Panc1 (cell line): ENCODE measurements around the gene GGA2. TPM values are rescaled to one million over a fixed set of nuclear protein-coding genes. Genes with fewer than 3 reads are reported as not detected.

Experiments used
- ATAC-seq: fragments of 200-7000 bp; cut with Tn5 transposase; 2 replicates; pipeline ENCODE4 v1.9.1; 2020; ENCODE audit warnings: mild to moderate bottlenecking, moderate library complexity
- BruUV-seq: library from RNA; stranded (reverse); fragments of 400-500 nt; replicated peaks from 2 replicates; lab custom pipeline; 2021; lab: Mats Ljungman, UMichigan
- CTCF ChIA-PET: fragments of 300-600 bp; sonication (Branson Sonifier 250); formaldehyde crosslinking; loops from one replicate; lab custom pipeline; 2022; ENCODE audit warnings: antibody characterized with exemption; lab: Charles Lee
- POLR2A ChIA-PET: fragments of 300-600 bp; sonication (Branson Sonifier 250); formaldehyde crosslinking; loops from one replicate; lab custom pipeline; 2022; ENCODE audit warnings: antibody characterized with exemption; lab: Charles Lee
- DNase-seq: peaks from one replicate; pipeline ENCODE4 v3.0.0-alpha.2; 2010; ENCODE audit warnings: low read depth, low spot score
- H3K27ac ChIP-seq: 2 replicates; pipeline ENCODE4 v1.5.1; 2011; ENCODE audit warnings: mild to moderate bottlenecking, low read length, inconsistent platforms
- H3K27me3 ChIP-seq: fragments of 200-500 bp; sonication (Bioruptor generic); 2 replicates; pipeline ENCODE4 v1.6.0; 2014; ENCODE audit warnings: low read length, inconsistent platforms; ENCODE audit not compliant: control insufficient read depth, insufficient read depth
- H3K36me3 ChIP-seq: fragments of 200-500 bp; sonication (Bioruptor generic); 2 replicates; pipeline ENCODE4 v1.5.1; 2014; ENCODE audit warnings: inconsistent platforms, mild to moderate bottlenecking, low read length, moderate library complexity; ENCODE audit not compliant: control insufficient read depth, insufficient read depth
- H3K4me1 ChIP-seq: 2 replicates; pipeline ENCODE4 v1.5.1; 2011; ENCODE audit warnings: inconsistent platforms, mild to moderate bottlenecking, low read length, moderate library complexity; ENCODE audit not compliant: control insufficient read depth, insufficient read depth
- H3K4me3 ChIP-seq, 2 experiments: 2 replicates each; pipeline ENCODE4 v1.5.1; 2011 to 2012; ENCODE audit warnings: low read depth in 2 of 2, low read length in 2 of 2, mild to moderate bottlenecking in 2 of 2, inconsistent platforms in 1 of 2, moderate library complexity in 1 of 2
- H3K9me3 ChIP-seq: fragments of 200-500 bp; sonication (Bioruptor generic); 2 replicates; pipeline ENCODE4 v1.5.1; 2014; ENCODE audit warnings: low read depth, mild to moderate bottlenecking, inconsistent platforms, low read length, moderate library complexity; ENCODE audit not compliant: control insufficient read depth, insufficient read depth
- POLR2AphosphoS5 ChIP-seq: IDR thresholded peaks from 2 replicates; pipeline ENCODE4 v1.6.1; 2012; ENCODE audit warnings: mild to moderate bottlenecking, low read depth, low read length, moderate library complexity
- SIN3A ChIP-seq: IDR thresholded peaks from 2 replicates; pipeline ENCODE4 v1.6.1; 2012; ENCODE audit warnings: low read depth, mild to moderate bottlenecking, low read length, moderate library complexity, borderline replicate concordance; ENCODE audit not compliant: insufficient read depth
- TCF7L2 ChIP-seq: IDR thresholded peaks from 2 replicates; pipeline ENCODE4 v1.6.1; 2011; ENCODE audit warnings: mild to moderate bottlenecking, low read depth, low read length, inconsistent platforms
- in situ Hi-C: cut with HindIII; loops from 2 replicates; pipeline ENCODE4 v1.10.0; 2016; ENCODE audit warnings: low sequenced_read_pairs, low pct_unique_long_range_greater_than_20kb
- intact Hi-C: fragments of 100-400 bp; cut with micrococcal nuclease; formaldehyde crosslinking; loops from one replicate; pipeline ENCODE4 v1.10.0; 2022; ENCODE audit not compliant: unreplicated experiment
- total RNA-seq: library from RNA; stranded (reverse); gene quantifications from one replicate; pipeline ENCODE4 v1.2.1, GENCODE V29; 2021; ENCODE audit not compliant: unreplicated experiment
- TF ChIP-seq, protein P1 (sequence below): fragments of 450-650 bp; IDR thresholded peaks from 2 replicates; pipeline ENCODE4 v1.5.1; 2017; ENCODE audit warnings: mild to moderate bottlenecking
- TF ChIP-seq, protein P2 (sequence below), 2 experiments: IDR thresholded peaks; 2 replicates each; pipeline ENCODE4 v1.6.1; 2011 to 2012; ENCODE audit warnings: low read depth in 2 of 2, control low read depth in 1 of 2, low read length in 1 of 2, mild to moderate bottlenecking in 1 of 2, moderate library complexity in 1 of 2; ENCODE audit not compliant: insufficient read depth in 1 of 2

Gene GGA2
- total RNA-seq, 1 experiment from 2014 or later: 100 TPM

DNA sequence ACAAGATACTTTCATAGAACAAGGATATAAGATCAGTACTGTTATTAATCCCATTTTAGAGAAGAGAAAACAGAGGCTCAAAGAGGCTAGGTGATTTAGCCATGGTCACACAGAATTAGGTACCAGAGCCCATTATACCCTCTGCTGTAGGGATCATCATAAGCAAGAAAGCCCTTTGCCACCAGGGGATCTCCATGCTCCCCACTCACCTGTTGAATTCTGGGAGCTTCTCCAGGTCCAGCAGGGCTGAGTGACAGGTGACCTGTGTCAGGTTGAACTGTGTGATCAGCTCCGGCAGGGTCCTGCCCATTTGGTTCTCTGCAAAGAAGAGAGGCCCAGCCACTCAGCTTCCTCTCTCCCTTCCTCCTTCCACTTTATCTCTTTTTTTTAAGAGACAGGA is 22.2 kb upstream of the GGA2 start:
- intact Hi-C loops: no loop called here
- H3K4me3 ChIP-seq: no peak overlapping the region

DNA sequence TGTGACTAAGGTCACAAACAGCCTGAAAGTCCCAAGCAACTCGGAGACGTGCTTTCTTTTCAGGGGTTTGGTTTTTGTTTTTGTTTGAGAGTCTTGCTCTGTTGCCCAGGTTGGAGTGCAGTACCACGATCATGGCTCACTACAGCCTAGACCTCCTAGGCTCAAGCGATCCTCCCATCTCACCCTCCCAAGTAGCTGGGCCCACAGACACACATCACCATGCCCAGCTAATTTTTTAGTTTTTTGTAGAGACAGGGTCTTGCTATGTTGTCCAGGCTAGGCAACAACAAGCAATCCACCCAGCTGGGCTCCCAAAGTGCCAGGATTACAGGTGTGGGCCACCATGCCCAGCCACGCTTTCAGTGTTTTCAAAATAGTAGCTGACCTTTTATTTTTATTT is 19.8 kb upstream of the GGA2 start:
- Histone ChIP-seq H3K36me3 (peaks cover 17% of the 10 kb centered on the region), H3K4me3 (no peak overlapping the region)
- ATAC-seq: no peak

More for the DNA sequence above, 22.2 kb upstream of the GGA2 start:
- Histone ChIP-seq H3K4me1 (no peaks in the 10 kb centered on the region), H3K27ac (no peak overlapping the region), H3K27me3 (no peaks in the 10 kb centered on the region), H3K36me3 (peaks cover 17% of the 10 kb centered on the region), H3K9me3 (no peaks in the 10 kb centered on the region)
- no peak for DNase-seq
- in situ Hi-C loops: no loop called here
- CTCF ChIA-PET: no interaction called here
- no peak for ATAC-seq
- POLR2A ChIA-PET: no interaction called here
- no peak for TF ChIP-seq TCF7L2
- no peak for TF ChIP-seq SIN3A
- TF ChIP-seq, protein P1, sequence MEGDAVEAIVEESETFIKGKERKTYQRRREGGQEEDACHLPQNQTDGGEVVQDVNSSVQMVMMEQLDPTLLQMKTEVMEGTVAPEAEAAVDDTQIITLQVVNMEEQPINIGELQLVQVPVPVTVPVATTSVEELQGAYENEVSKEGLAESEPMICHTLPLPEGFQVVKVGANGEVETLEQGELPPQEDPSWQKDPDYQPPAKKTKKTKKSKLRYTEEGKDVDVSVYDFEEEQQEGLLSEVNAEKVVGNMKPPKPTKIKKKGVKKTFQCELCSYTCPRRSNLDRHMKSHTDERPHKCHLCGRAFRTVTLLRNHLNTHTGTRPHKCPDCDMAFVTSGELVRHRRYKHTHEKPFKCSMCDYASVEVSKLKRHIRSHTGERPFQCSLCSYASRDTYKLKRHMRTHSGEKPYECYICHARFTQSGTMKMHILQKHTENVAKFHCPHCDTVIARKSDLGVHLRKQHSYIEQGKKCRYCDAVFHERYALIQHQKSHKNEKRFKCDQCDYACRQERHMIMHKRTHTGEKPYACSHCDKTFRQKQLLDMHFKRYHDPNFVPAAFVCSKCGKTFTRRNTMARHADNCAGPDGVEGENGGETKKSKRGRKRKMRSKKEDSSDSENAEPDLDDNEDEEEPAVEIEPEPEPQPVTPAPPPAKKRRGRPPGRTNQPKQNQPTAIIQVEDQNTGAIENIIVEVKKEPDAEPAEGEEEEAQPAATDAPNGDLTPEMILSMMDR: no peak
- TF ChIP-seq POLR2AphosphoS5: no peak
- TF ChIP-seq, protein P2, sequence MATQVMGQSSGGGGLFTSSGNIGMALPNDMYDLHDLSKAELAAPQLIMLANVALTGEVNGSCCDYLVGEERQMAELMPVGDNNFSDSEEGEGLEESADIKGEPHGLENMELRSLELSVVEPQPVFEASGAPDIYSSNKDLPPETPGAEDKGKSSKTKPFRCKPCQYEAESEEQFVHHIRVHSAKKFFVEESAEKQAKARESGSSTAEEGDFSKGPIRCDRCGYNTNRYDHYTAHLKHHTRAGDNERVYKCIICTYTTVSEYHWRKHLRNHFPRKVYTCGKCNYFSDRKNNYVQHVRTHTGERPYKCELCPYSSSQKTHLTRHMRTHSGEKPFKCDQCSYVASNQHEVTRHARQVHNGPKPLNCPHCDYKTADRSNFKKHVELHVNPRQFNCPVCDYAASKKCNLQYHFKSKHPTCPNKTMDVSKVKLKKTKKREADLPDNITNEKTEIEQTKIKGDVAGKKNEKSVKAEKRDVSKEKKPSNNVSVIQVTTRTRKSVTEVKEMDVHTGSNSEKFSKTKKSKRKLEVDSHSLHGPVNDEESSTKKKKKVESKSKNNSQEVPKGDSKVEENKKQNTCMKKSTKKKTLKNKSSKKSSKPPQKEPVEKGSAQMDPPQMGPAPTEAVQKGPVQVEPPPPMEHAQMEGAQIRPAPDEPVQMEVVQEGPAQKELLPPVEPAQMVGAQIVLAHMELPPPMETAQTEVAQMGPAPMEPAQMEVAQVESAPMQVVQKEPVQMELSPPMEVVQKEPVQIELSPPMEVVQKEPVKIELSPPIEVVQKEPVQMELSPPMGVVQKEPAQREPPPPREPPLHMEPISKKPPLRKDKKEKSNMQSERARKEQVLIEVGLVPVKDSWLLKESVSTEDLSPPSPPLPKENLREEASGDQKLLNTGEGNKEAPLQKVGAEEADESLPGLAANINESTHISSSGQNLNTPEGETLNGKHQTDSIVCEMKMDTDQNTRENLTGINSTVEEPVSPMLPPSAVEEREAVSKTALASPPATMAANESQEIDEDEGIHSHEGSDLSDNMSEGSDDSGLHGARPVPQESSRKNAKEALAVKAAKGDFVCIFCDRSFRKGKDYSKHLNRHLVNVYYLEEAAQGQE (IDR thresholded peaks at IDR 0.05; ENCODE audit: insufficient read depth in 1 of 2, low read depth in 2 of 2, low read length in 1 of 2): no peak
- BruUV-seq: no TSS peak

DNA sequence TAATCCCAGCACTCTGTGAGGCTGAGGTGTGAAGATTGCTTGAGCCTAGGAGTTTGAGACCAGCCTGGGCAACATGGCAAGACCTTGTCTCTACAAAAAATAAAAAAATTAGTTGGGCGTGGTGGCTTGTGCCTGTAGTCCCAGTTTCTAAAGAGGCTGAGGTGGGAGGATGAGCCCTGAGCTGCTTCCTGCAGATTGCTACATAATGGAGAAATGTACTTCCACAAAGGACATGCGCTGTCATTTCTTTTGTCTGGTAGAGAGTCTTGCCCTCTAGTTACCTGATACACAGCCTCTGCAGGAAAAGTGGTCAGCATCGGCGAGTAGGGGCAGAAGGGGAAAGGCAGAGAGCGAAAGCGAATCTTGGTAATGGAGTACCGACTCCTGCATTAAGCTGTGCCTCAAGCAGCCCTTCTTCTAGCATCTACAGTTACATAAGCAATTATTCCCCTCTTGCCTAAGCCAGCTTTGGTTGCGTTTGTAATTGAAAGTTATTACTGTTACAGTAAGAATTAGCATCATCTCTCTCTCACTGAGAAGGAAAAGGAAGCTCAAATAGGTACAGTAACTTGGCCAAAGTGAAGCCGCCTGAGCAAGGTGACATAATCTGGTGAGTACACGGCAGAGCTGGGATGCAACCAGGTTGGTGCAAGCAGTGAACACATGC is 18.5 kb upstream of the GGA2 start:
- in situ Hi-C loops (no loop called here), intact Hi-C loops (no loop called here)
- TF ChIP-seq, protein P2 (IDR thresholded peaks at IDR 0.05; ENCODE audit: insufficient read depth in 1 of 2, low read depth in 2 of 2, low read length in 1 of 2): no peak
- TF ChIP-seq SIN3A: no peak
- no peak for TF ChIP-seq TCF7L2
- TF ChIP-seq, protein P1: no peak
- TF ChIP-seq POLR2AphosphoS5: no peak
- Histone ChIP-seq H3K27ac (no peak overlapping the region), H3K36me3 (peaks cover 17% of the 10 kb centered on the region), H3K27me3 (no peaks in the 10 kb centered on the region), H3K4me3 (no peak overlapping the region), H3K4me1 (no peaks in the 10 kb centered on the region), H3K9me3 (no peaks in the 10 kb centered on the region)
- BruUV-seq: no TSS peak
- CTCF ChIA-PET: no interaction called here
- POLR2A ChIA-PET: no interaction called here
- no peak for ATAC-seq
- no peak for DNase-seq

More for the DNA sequence above, 19.8 kb upstream of the GGA2 start:
- H3K27me3 ChIP-seq: no peaks in the 10 kb centered on the region
- no peak for DNase-seq
- no peak overlapping the region for H3K27ac ChIP-seq
- intact Hi-C loops: no loop called here
- ChIA-PET POLR2A (no interaction called here), CTCF (no interaction called here)
- H3K4me1 ChIP-seq: no peaks in the 10 kb centered on the region
- no peaks in the 10 kb centered on the region for H3K9me3 ChIP-seq
- no TSS peak for BruUV-seq
- no peak for TF ChIP-seq TCF7L2
- in situ Hi-C loops: no loop called here
